HEK293 (cell line): ENCODE results near the gene KIF22.

Source experiments
- MYNN ChIP-seq: fragments of 450-650 bp; formaldehyde crosslinking; IDR thresholded peaks from 2 replicates; pipeline ENCODE4 v1.5.1; 2016; ENCODE audit warnings: missing biosample characterization, missing genetic modification characterization, borderline replicate concordance
- SP3 ChIP-seq: fragments of 450-650 bp; formaldehyde crosslinking; IDR thresholded peaks from 2 replicates; pipeline ENCODE4 v1.5.1; 2016; ENCODE audit warnings: missing biosample characterization, missing genetic modification characterization
- YY2 ChIP-seq: fragments of 450-650 bp; formaldehyde crosslinking; IDR thresholded peaks from 2 replicates; pipeline ENCODE4 v1.5.1; 2016; ENCODE audit warnings: missing biosample characterization, missing genetic modification characterization
- ZBTB1 ChIP-seq: fragments of 450-650 bp; formaldehyde crosslinking; IDR thresholded peaks from 2 replicates; pipeline ENCODE4 v1.5.1; 2016; ENCODE audit warnings: missing biosample characterization, missing genetic modification characterization
- ZBTB21 ChIP-seq: fragments of 450-650 bp; formaldehyde crosslinking; IDR thresholded peaks from 2 replicates; pipeline ENCODE4 v1.5.1; 2017; ENCODE audit warnings: missing biosample characterization, missing genetic modification characterization
- ZFP3 ChIP-seq: fragments of 450-650 bp; formaldehyde crosslinking; IDR thresholded peaks from 2 replicates; pipeline ENCODE4 v1.5.1; 2016; ENCODE audit warnings: low read depth, missing biosample characterization, missing genetic modification characterization
- ZFP41 ChIP-seq: fragments of 450-650 bp; formaldehyde crosslinking; IDR thresholded peaks from 2 replicates; pipeline ENCODE4 v1.5.1; 2016; ENCODE audit warnings: missing biosample characterization, missing genetic modification characterization, borderline replicate concordance
- ZNF121 ChIP-seq: fragments of 450-650 bp; formaldehyde crosslinking; IDR thresholded peaks from 2 replicates; pipeline ENCODE4 v1.5.1; 2016; ENCODE audit warnings: missing biosample characterization, missing genetic modification characterization
- ZNF202 ChIP-seq: fragments of 450-650 bp; formaldehyde crosslinking; IDR thresholded peaks from 2 replicates; pipeline ENCODE4 v1.5.1; 2016; ENCODE audit warnings: missing biosample characterization, missing genetic modification characterization, borderline replicate concordance
- ZNF214 ChIP-seq: fragments of 450-650 bp; formaldehyde crosslinking; IDR thresholded peaks from 2 replicates; pipeline ENCODE4 v1.5.1; 2017; ENCODE audit warnings: missing biosample characterization, mild to moderate bottlenecking, missing genetic modification characterization, borderline replicate concordance
- ZNF23 ChIP-seq: fragments of 450-650 bp; formaldehyde crosslinking; IDR thresholded peaks from 2 replicates; pipeline ENCODE4 v1.5.1; 2016; ENCODE audit warnings: missing biosample characterization, missing genetic modification characterization, borderline replicate concordance
- ZNF239 ChIP-seq: fragments of 450-650 bp; formaldehyde crosslinking; IDR thresholded peaks from 2 replicates; pipeline ENCODE4 v1.5.1; 2016; ENCODE audit warnings: missing biosample characterization, missing genetic modification characterization
- ZNF324 ChIP-seq: fragments of 450-650 bp; formaldehyde crosslinking; IDR thresholded peaks from 2 replicates; pipeline ENCODE4 v1.5.1; 2016; ENCODE audit warnings: missing biosample characterization, missing genetic modification characterization
- ZNF366 ChIP-seq: fragments of 450-650 bp; formaldehyde crosslinking; conservative IDR thresholded peaks from 2 replicates; pipeline ENCODE4 v1.5.1; 2016; ENCODE audit warnings: missing biosample characterization, missing genetic modification characterization
- ZNF529 ChIP-seq: fragments of 450-650 bp; formaldehyde crosslinking; IDR thresholded peaks from 2 replicates; pipeline ENCODE4 v1.5.1; 2017; ENCODE audit warnings: missing genetic modification characterization, missing biosample characterization; ENCODE audit not compliant: insufficient replicate concordance
- ZNF548 ChIP-seq: fragments of 450-650 bp; formaldehyde crosslinking; IDR thresholded peaks from 2 replicates; pipeline ENCODE4 v1.5.1; 2016; ENCODE audit warnings: missing biosample characterization, missing genetic modification characterization
- ZNF600 ChIP-seq: fragments of 450-650 bp; formaldehyde crosslinking; IDR thresholded peaks from 2 replicates; pipeline ENCODE4 v1.5.1; 2016; ENCODE audit warnings: missing biosample characterization, missing genetic modification characterization
- ZNF629 ChIP-seq: fragments of 450-650 bp; formaldehyde crosslinking; IDR thresholded peaks from 2 replicates; pipeline ENCODE4 v1.5.1; 2017; ENCODE audit warnings: missing biosample characterization, missing genetic modification characterization
- ZNF664 ChIP-seq: fragments of 450-650 bp; formaldehyde crosslinking; IDR thresholded peaks from 2 replicates; pipeline ENCODE4 v1.5.1; 2016; ENCODE audit warnings: missing biosample characterization, missing genetic modification characterization
- ZSCAN23 ChIP-seq: fragments of 450-650 bp; formaldehyde crosslinking; IDR thresholded peaks from 2 replicates; pipeline ENCODE4 v1.5.1; 2016; ENCODE audit warnings: missing biosample characterization, missing genetic modification characterization
- ZXDB ChIP-seq: fragments of 450-650 bp; formaldehyde crosslinking; IDR thresholded peaks from 2 replicates; pipeline ENCODE4 v1.5.1; 2016; ENCODE audit warnings: missing biosample characterization, missing genetic modification characterization
- TF ChIP-seq, protein P1 (sequence below): fragments of 450-650 bp; formaldehyde crosslinking; IDR thresholded peaks from 2 replicates; pipeline ENCODE4 v1.5.1; 2016; ENCODE audit warnings: missing biosample characterization, missing genetic modification characterization
- TF ChIP-seq, protein P2 (sequence below): fragments of 450-650 bp; formaldehyde crosslinking; IDR thresholded peaks from 2 replicates; pipeline ENCODE4 v1.5.1; 2016; ENCODE audit warnings: missing biosample characterization, missing genetic modification characterization
- TF ChIP-seq, protein P3 (sequence below): fragments of 450-650 bp; formaldehyde crosslinking; IDR thresholded peaks from 2 replicates; pipeline ENCODE4 v1.5.1; 2016; ENCODE audit warnings: missing biosample characterization, missing genetic modification characterization
- TF ChIP-seq, protein P4 (sequence below): fragments of 450-650 bp; formaldehyde crosslinking; IDR thresholded peaks from 2 replicates; pipeline ENCODE4 v1.5.1; 2016; ENCODE audit warnings: missing biosample characterization, missing genetic modification characterization, borderline replicate concordance
- TF ChIP-seq, protein P5 (sequence below): fragments of 450-650 bp; formaldehyde crosslinking; IDR thresholded peaks from 2 replicates; pipeline ENCODE4 v1.5.1; 2016; ENCODE audit warnings: missing biosample characterization, missing genetic modification characterization

KIF22 gene

DNA sequence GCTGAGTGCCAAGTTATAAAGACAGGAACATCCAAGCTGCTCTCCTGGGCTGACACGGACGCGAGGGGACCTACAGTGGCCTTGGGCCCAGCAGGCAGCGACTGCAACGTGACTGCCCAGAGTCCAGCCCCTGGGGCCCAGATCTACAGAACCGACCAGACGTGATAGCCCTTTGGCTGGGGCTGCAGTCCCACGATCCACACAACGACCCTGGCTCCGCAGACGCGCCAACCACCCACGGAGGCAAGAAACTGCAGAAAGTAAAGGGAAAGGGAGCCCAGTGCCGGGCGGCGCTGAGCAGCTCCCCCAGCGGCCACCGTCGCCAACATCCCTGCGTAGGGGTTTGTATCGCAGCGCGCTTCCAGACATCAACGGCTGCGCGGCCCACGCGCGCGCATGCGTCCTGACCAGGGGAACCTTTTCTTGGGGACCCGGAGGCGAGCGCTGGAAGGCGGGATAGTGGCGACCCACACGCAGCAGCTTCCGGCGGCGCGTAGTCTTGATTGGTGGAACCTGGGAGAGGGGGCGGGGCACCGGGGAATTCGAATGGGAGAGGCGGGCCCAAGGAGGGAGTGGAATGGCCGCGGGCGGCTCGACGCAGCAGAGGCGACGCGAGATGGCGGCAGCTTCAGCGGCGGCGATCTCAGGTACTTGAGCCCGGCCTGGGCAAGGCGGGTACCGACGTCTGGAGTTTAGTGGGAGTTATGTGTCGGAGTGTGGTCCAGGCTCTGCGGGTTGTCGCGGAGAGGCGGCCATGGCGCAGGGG is at the start of gene KIF22 (continued):
- TF ChIP-seq ZNF214 (tag by site-specific recombination) (no peak), ZNF664 (tag by site-specific recombination) (no peak), SP3 (tag by site-specific recombination) (peak; percentile 95), MYNN (tag by site-specific recombination) (no peak), YY2 (peak; percentile 96), ZNF629 (tag by site-specific recombination) (peak; percentile 70), ZNF529 (tag by site-specific recombination) (no peak), ZBTB1 (tag by site-specific recombination) (no peak), ZFP3 (no peak), ZNF548 (tag by site-specific recombination) (no peak), ZFP41 (no peak), ZNF324 (tag by site-specific recombination) (peak; percentile 46; the same call in 1 of the 2 replicates), ZNF202 (tag by site-specific recombination) (no peak), ZNF600 (tag by site-specific recombination) (peak; percentile 30; the same call in 1 of the 2 replicates), ZNF121 (tag by site-specific recombination) (peak; percentile 48; the same call in 1 of the 2 replicates), ZNF239 (tag by site-specific recombination) (no peak), ZSCAN23 (tag by site-specific recombination) (no peak), ZBTB21 (tag by site-specific recombination) (no peak), ZXDB (tag by site-specific recombination) (peak; percentile 86), ZNF366 (peak; percentile 77; the same call in 1 of the 2 replicates), ZNF23 (tag by site-specific recombination) (no peak)
- TF ChIP-seq, protein P1, sequence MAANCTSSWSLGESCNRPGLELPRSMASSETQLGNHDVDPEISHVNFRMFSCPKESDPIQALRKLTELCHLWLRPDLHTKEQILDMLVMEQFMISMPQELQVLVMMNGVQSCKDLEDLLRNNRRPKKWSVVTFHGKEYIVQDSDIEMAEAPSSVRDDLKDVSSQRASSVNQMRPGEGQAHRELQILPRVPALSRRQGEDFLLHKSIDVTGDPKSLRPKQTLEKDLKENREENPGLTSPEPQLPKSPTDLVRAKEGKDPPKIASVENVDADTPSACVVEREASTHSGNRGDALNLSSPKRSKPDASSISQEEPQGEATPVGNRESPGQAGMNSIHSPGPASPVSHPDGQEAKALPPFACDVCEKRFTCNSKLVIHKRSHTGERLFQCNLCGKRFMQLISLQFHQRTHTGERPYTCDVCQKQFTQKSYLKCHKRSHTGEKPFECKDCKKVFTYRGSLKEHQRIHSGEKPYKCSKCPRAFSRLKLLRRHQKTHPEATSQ (tag by site-specific recombination): 0 out of 2 replicates have a peak, but pooled peaks have one; percentile 9
- TF ChIP-seq, protein P2, sequence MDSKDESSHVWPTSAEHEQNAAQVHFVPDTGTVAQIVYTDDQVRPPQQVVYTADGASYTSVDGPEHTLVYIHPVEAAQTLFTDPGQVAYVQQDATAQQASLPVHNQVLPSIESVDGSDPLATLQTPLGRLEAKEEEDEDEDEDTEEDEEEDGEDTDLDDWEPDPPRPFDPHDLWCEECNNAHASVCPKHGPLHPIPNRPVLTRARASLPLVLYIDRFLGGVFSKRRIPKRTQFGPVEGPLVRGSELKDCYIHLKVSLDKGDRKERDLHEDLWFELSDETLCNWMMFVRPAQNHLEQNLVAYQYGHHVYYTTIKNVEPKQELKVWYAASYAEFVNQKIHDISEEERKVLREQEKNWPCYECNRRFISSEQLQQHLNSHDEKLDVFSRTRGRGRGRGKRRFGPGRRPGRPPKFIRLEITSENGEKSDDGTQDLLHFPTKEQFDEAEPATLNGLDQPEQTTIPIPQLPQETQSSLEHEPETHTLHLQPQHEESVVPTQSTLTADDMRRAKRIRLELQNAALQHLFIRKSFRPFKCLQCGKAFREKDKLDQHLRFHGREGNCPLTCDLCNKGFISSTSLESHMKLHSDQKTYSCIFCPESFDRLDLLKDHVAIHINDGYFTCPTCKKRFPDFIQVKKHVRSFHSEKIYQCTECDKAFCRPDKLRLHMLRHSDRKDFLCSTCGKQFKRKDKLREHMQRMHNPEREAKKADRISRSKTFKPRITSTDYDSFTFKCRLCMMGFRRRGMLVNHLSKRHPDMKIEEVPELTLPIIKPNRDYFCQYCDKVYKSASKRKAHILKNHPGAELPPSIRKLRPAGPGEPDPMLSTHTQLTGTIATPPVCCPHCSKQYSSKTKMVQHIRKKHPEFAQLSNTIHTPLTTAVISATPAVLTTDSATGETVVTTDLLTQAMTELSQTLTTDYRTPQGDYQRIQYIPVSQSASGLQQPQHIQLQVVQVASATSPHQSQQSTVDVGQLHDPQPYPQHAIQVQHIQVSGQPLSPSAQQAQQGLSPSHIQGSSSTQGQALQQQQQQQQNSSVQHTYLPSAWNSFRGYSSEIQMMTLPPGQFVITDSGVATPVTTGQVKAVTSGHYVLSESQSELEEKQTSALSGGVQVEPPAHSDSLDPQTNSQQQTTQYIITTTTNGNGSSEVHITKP (tag by site-specific recombination): peak; percentile 53; the same call in 1 of the 2 replicates
- TF ChIP-seq, protein P3, sequence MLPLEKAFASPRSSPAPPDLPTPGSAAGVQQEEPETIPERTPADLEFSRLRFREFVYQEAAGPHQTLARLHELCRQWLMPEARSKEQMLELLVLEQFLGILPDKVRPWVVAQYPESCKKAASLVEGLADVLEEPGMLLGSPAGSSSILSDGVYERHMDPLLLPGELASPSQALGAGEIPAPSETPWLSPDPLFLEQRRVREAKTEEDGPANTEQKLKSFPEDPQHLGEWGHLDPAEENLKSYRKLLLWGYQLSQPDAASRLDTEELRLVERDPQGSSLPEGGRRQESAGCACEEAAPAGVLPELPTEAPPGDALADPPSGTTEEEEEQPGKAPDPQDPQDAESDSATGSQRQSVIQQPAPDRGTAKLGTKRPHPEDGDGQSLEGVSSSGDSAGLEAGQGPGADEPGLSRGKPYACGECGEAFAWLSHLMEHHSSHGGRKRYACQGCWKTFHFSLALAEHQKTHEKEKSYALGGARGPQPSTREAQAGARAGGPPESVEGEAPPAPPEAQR (tag by site-specific recombination): no peak
- TF ChIP-seq, protein P4, sequence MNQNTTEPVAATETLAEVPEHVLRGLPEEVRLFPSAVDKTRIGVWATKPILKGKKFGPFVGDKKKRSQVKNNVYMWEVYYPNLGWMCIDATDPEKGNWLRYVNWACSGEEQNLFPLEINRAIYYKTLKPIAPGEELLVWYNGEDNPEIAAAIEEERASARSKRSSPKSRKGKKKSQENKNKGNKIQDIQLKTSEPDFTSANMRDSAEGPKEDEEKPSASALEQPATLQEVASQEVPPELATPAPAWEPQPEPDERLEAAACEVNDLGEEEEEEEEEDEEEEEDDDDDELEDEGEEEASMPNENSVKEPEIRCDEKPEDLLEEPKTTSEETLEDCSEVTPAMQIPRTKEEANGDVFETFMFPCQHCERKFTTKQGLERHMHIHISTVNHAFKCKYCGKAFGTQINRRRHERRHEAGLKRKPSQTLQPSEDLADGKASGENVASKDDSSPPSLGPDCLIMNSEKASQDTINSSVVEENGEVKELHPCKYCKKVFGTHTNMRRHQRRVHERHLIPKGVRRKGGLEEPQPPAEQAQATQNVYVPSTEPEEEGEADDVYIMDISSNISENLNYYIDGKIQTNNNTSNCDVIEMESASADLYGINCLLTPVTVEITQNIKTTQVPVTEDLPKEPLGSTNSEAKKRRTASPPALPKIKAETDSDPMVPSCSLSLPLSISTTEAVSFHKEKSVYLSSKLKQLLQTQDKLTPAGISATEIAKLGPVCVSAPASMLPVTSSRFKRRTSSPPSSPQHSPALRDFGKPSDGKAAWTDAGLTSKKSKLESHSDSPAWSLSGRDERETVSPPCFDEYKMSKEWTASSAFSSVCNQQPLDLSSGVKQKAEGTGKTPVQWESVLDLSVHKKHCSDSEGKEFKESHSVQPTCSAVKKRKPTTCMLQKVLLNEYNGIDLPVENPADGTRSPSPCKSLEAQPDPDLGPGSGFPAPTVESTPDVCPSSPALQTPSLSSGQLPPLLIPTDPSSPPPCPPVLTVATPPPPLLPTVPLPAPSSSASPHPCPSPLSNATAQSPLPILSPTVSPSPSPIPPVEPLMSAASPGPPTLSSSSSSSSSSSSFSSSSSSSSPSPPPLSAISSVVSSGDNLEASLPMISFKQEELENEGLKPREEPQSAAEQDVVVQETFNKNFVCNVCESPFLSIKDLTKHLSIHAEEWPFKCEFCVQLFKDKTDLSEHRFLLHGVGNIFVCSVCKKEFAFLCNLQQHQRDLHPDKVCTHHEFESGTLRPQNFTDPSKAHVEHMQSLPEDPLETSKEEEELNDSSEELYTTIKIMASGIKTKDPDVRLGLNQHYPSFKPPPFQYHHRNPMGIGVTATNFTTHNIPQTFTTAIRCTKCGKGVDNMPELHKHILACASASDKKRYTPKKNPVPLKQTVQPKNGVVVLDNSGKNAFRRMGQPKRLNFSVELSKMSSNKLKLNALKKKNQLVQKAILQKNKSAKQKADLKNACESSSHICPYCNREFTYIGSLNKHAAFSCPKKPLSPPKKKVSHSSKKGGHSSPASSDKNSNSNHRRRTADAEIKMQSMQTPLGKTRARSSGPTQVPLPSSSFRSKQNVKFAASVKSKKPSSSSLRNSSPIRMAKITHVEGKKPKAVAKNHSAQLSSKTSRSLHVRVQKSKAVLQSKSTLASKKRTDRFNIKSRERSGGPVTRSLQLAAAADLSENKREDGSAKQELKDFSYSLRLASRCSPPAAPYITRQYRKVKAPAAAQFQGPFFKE (tag by site-specific recombination): no peak
- TF ChIP-seq, protein P5, sequence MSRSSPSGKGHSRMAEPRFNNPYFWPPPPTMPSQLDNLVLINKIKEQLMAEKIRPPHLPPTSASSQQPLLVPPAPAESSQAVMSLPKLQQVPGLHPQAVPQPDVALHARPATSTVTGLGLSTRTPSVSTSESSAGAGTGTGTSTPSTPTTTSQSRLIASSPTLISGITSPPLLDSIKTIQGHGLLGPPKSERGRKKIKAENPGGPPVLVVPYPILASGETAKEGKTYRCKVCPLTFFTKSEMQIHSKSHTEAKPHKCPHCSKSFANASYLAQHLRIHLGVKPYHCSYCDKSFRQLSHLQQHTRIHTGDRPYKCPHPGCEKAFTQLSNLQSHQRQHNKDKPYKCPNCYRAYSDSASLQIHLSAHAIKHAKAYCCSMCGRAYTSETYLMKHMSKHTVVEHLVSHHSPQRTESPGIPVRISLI (tag by site-specific recombination): no peak
